ENCODE results near the gene STOM.

The STOM gene

GRCh38 chr9:121319383-121319780 is 50.7 kb downstream of the STOM start:
- DNase-seq = no peak

GRCh38 chr9:121318631-121319382 is 51.2 kb downstream of the STOM start:
- no peak for DNase-seq

- no peak for DNase-seq
These were observed 52.1 kb downstream of the STOM start for GRCh38 chr9:121317737-121318630.

- no peak for DNase-seq
These were observed 53.1 kb downstream of the STOM start for GRCh38 chr9:121316852-121317373.

GRCh38 chr9:121316378-121316777 is 53.7 kb downstream of the STOM start:
- DNase-seq = no peak

GRCh38 chr9:121313458-121314152 is 56.4 kb downstream of the STOM start:
- no peak for DNase-seq

GRCh38 chr9:121312169-121312568 is 57.9 kb downstream of the STOM start:
- DNase-seq = no peak

GRCh38 chr9:121310571-121310970 is 59.5 kb downstream of the STOM start:
- no peak for DNase-seq

GRCh38 chr9:121309833-121310425 is 60.1 kb downstream of the STOM start:
- no peak for DNase-seq

- DNase-seq = no peak
These were observed 60.9 kb downstream of the STOM start for GRCh38 chr9:121309171-121309570.

GRCh38 chr9:121308765-121309164 is 61.3 kb downstream of the STOM start:
- no peak for DNase-seq

GRCh38 chr9:121307976-121308375 is 62.1 kb downstream of the STOM start:
- DNase-seq = no peak

GRCh38 chr9:121305269-121305994 is 64.6 kb downstream of the STOM start:
- no peak for DNase-seq

GRCh38 chr9:121304707-121305106 is 65.3 kb downstream of the STOM start:
- no peak for DNase-seq

GRCh38 chr9:121303456-121304451 is 66.3 kb downstream of the STOM start:
- no peak for DNase-seq

GRCh38 chr9:121302786-121303185 is 67.3 kb downstream of the STOM start:
- no peak for DNase-seq

- DNase-seq = no peak
These were observed 67.7 kb downstream of the STOM start for GRCh38 chr9:121302341-121302740.

GRCh38 chr9:121301881-121302286 is 68.2 kb downstream of the STOM start:
- no peak for DNase-seq

GRCh38 chr9:121300283-121301119 is 69.5 kb downstream of the STOM start:
- no peak for DNase-seq

All from inflammatory macrophage treated with lipopolysaccharide for 4 hours (primary cell).